ENCODE measurements around the gene CDS2.

CDS2 gene

DNA sequence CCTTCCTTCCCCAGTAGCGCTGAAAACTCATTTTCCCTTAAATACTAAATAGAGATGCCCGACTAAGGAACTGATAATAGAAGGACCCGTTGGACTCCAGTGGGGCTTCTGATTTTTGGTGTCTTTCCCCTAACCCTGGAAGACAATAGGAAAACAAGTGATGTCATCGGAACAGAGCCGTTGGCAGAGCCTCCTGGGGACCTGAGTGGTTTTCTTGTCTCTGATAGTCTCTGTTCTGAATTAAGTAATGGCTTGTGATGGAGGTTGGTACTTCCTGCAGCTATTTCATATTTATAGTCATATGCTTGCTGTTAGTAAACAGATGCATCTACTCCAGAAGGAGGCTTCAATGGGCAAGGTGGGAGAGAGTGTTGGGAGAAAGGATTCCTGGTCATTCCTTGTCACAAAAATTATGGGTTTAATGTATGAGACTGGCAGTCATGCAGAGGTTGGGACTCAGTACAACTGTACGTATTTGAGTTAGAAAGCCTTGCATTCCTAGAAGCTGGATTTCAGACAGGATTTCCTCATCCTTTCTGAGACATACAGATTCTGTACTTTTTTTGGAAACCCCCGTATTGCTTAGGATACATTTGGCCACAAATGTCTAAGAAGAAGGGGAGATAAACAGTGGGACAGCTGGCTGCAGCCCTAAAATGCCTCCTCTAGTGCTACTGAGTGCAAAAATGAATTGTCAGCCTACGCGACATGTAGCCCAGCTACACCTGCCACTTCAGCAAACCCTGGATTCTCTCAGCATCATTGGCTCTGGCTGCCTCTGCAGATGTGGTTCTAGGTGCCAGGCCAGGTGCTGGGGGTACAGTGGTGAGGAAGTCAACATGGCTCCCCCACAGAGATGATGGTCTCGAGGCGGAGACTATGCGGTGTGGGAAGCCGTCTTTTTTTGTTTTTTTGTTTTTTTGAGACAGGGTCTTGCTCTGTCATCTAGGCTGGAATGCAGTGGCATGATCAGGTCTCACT is 38.1 kb downstream of the CDS2 start:
- H3K4me1 ChIP-seq (ENCODE audit: control insufficient read depth, insufficient read depth, low read length): peaks cover 8% of the 10 kb centered on the region
- POLR2A ChIA-PET: interaction anchor here (1.3 kb wide), 1 partner anchor 38 kb away, joined by 3 read pairs; the partner anchor contains the start of gene CDS2

DNA sequence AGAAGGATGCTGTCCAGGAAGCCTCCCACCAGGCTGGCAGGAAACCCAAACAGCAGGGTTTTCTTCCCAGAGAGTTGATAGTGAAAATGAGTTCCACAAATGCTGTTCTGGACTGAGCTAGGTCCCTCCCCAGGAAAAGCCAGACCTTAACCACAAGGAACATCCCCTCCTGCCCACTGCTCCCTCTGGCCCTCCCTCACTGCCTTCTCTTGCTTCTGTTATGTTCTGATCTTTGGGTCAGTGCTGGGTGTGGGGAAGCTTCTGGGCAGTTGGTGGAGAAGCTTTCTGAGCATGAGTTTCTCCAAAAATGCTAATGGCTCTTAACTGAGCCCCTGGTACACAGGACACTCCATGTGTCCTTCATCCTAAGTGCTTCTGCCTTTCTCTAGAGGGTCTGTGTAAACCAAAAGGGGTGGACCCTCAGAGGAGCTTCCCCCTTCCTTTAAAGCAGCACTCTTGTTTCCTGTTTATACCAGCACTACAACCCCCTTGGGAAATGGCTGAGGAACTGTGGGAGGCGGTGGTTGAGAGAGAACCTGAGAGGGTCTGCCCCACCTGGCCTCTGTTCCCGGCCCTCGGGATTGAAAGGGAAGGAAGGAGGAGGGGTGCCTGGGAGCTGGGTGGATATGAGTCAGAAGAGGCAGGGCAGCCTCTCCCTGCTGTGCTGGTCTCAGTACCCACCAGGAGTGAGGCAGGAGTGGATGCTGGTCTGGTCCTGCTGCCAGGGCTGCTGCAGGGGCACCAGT is 42.0 kb downstream of the CDS2 start:
- H3K36me3 ChIP-seq (ENCODE audit: control insufficient read depth in 2 of 2, insufficient read depth in 1 of 2, low read length in 2 of 2): peaks cover 0 to 12% of the 10 kb centered on the region in 2 experiments; a peak in 1 of 3 replicates
- no peak overlapping the region for H3K27ac ChIP-seq (ENCODE audit: extremely low read depth, low read depth, low read length)
- CTCF ChIA-PET: interaction anchor here (0.5 to 2.5 kb wide), 7 partner anchors 10 to 338 kb away, joined by 3 to 19 read pairs (median 5); partner anchors contain the start of gene CDS2
- no peak overlapping the region for H3K4me3 ChIP-seq (ENCODE audit: low read depth, low read length)
- POLR2A ChIA-PET: interaction anchor here (1.0 to 1.9 kb wide), 4 partner anchors 11 to 42 kb away, joined by 3 to 9 read pairs (median 4); partner anchors contain the start of gene CDS2
- no peaks in the 10 kb centered on the region for H3K9me3 ChIP-seq (ENCODE audit: control insufficient read depth, insufficient read depth, low read depth, low read length)
- peaks cover 15% of the 10 kb centered on the region for H3K4me1 ChIP-seq (ENCODE audit: control insufficient read depth, insufficient read depth, low read length)
- TF ChIP-seq KLF1 (tag by site-specific recombination; IDR thresholded peaks at IDR 0.05): peak; percentile 52
- no peak for TF ChIP-seq ZNF248 (tag by site-specific recombination; IDR thresholded peaks at IDR 0.05)
- TF ChIP-seq SP7 (tag by site-specific recombination; IDR thresholded peaks at IDR 0.05): 0 out of 2 replicates have a peak, but pooled peaks have one; percentile 45
- TF ChIP-seq, protein P1, sequence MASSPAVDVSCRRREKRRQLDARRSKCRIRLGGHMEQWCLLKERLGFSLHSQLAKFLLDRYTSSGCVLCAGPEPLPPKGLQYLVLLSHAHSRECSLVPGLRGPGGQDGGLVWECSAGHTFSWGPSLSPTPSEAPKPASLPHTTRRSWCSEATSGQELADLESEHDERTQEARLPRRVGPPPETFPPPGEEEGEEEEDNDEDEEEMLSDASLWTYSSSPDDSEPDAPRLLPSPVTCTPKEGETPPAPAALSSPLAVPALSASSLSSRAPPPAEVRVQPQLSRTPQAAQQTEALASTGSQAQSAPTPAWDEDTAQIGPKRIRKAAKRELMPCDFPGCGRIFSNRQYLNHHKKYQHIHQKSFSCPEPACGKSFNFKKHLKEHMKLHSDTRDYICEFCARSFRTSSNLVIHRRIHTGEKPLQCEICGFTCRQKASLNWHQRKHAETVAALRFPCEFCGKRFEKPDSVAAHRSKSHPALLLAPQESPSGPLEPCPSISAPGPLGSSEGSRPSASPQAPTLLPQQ (tag by site-specific recombination; IDR thresholded peaks at IDR 0.05): peak; percentile 66
- TF ChIP-seq, protein P2, sequence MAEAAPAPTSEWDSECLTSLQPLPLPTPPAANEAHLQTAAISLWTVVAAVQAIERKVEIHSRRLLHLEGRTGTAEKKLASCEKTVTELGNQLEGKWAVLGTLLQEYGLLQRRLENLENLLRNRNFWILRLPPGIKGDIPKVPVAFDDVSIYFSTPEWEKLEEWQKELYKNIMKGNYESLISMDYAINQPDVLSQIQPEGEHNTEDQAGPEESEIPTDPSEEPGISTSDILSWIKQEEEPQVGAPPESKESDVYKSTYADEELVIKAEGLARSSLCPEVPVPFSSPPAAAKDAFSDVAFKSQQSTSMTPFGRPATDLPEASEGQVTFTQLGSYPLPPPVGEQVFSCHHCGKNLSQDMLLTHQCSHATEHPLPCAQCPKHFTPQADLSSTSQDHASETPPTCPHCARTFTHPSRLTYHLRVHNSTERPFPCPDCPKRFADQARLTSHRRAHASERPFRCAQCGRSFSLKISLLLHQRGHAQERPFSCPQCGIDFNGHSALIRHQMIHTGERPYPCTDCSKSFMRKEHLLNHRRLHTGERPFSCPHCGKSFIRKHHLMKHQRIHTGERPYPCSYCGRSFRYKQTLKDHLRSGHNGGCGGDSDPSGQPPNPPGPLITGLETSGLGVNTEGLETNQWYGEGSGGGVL (tag by site-specific recombination; IDR thresholded peaks at IDR 0.05): 0 out of 2 replicates have a peak, but pooled peaks have one; percentile 13
- TF ChIP-seq KLF9 (tag by site-specific recombination; IDR thresholded peaks at IDR 0.05; ENCODE audit: low read depth): 0 out of 2 replicates have a peak, but pooled peaks have one; percentile 12
- no peak for TF ChIP-seq ZNF274 (IDR thresholded peaks at IDR 0.05; ENCODE audit: low read length)
- no peak for TF ChIP-seq ZNF274 (tag by site-specific recombination; IDR thresholded peaks at IDR 0.05; ENCODE audit: borderline replicate concordance)
- TF ChIP-seq ZNF341 (tag by site-specific recombination; IDR thresholded peaks at IDR 0.05; ENCODE audit: low read depth): peak; percentile 43; the same call in 1 of the 2 replicates
- TF ChIP-seq KLF10 (tag by site-specific recombination; IDR thresholded peaks at IDR 0.05): no peak
- TF ChIP-seq ZBTB1 (tag by site-specific recombination; IDR thresholded peaks at IDR 0.05): no peak
- TF ChIP-seq ZBTB48 (tag by site-specific recombination; IDR thresholded peaks at IDR 0.05): no peak
- TF ChIP-seq ZNF155 (tag by site-specific recombination; IDR thresholded peaks at IDR 0.05): no peak
- no peak for TF ChIP-seq SALL2 (tag by site-specific recombination; IDR thresholded peaks at IDR 0.05; ENCODE audit: borderline replicate concordance)
- TF ChIP-seq ZNF394 (tag by site-specific recombination; IDR thresholded peaks at IDR 0.05; ENCODE audit: borderline replicate concordance): peak; percentile 66; the same call in 1 of the 2 replicates
- no peak for TF ChIP-seq ZNF24 (tag by site-specific recombination; IDR thresholded peaks at IDR 0.05)

More for the DNA sequence above, 38.1 kb downstream of the CDS2 start:
- TF ChIP-seq ZNF366 (tag by site-specific recombination; conservative IDR thresholded peaks at IDR 0.05) (peak; percentile 38; the same call in 1 of the 2 replicates), ZSCAN16 (tag by site-specific recombination; IDR thresholded peaks at IDR 0.05) (peak; percentile 91), ZNF600 (tag by site-specific recombination; IDR thresholded peaks at IDR 0.05) (peak; percentile 62), HOXA7 (CRISPR knock-in tag; IDR thresholded peaks at IDR 0.05; ENCODE audit: borderline replicate concordance) (no peak)
- TF ChIP-seq, protein P3, sequence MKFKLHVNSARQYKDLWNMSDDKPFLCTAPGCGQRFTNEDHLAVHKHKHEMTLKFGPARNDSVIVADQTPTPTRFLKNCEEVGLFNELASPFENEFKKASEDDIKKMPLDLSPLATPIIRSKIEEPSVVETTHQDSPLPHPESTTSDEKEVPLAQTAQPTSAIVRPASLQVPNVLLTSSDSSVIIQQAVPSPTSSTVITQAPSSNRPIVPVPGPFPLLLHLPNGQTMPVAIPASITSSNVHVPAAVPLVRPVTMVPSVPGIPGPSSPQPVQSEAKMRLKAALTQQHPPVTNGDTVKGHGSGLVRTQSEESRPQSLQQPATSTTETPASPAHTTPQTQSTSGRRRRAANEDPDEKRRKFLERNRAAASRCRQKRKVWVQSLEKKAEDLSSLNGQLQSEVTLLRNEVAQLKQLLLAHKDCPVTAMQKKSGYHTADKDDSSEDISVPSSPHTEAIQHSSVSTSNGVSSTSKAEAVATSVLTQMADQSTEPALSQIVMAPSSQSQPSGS (tag by site-specific recombination; IDR thresholded peaks at IDR 0.05; ENCODE audit: low read depth): peak; percentile 84
- TF ChIP-seq, protein P4, sequence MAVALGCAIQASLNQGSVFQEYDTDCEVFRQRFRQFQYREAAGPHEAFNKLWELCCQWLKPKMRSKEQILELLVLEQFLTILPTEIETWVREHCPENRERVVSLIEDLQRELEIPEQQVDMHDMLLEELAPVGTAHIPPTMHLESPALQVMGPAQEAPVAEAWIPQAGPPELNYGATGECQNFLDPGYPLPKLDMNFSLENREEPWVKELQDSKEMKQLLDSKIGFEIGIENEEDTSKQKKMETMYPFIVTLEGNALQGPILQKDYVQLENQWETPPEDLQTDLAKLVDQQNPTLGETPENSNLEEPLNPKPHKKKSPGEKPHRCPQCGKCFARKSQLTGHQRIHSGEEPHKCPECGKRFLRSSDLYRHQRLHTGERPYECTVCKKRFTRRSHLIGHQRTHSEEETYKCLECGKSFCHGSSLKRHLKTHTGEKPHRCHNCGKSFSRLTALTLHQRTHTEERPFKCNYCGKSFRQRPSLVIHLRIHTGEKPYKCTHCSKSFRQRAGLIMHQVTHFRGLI (tag by site-specific recombination; IDR thresholded peaks at IDR 0.05): peak; percentile 38; the same call in 1 of the 2 replicates
- no peak overlapping the region for H3K4me3 ChIP-seq (ENCODE audit: low read depth, low read length)
- H3K27ac ChIP-seq (ENCODE audit: extremely low read depth, low read depth, low read length): no peak overlapping the region
- CTCF ChIA-PET: interaction anchor here (0.7 to 2.5 kb wide), 3 partner anchors 10 to 39 kb away, joined by 4 to 9 read pairs (median 5); partner anchors contain the start of gene CDS2
- peaks cover 0 to 2% of the 10 kb centered on the region in 2 experiments; a peak in 1 of 3 replicates for H3K36me3 ChIP-seq (ENCODE audit: control insufficient read depth in 2 of 2, insufficient read depth in 1 of 2, low read length in 2 of 2)
- H3K9me3 ChIP-seq (ENCODE audit: control insufficient read depth, insufficient read depth, low read depth, low read length): no peaks in the 10 kb centered on the region

Measured in HEK293 (cell line).